GM12865 (cell line): ENCODE results near the gene B3GALNT2.
A peak's percentile ranks its signal among the peaks of the same experiment; 100 is the strongest.

Source experiments
- DNase-seq: peaks from one replicate; pipeline ENCODE4 v3.0.0; 2010; ENCODE audit warnings: low read depth
- H3K4me3 ChIP-seq: 2 replicates; pipeline ENCODE4 v1.5.1; 2011; ENCODE audit warnings: mild to moderate bottlenecking, low read depth, low read length, control low read depth
- CTCF ChIP-seq: IDR thresholded peaks from 2 replicates; pipeline ENCODE4 v1.5.1; 2011; ENCODE audit warnings: low read length, control low read depth, low read depth, inconsistent platforms; ENCODE audit not compliant: insufficient read depth; ENCODE audit errors: missing control alignments

B3GALNT2 gene

GRCh38 chr1:235502601-235503402, 1.4 kb downstream of the B3GALNT2 start:
- peak; percentile 58 for DNase-seq
- no peak for TF ChIP-seq CTCF
- H3K4me3 ChIP-seq: peak overlapping the region; percentile 63

- H3K4me3 ChIP-seq: no peak overlapping the region
- DNase-seq: no peak
- no peak for TF ChIP-seq CTCF
Measured at GRCh38 chr1:235500971-235501540, 3.2 kb downstream of the B3GALNT2 start.

GRCh38 chr1:235495551-235495950, 8.7 kb downstream of the B3GALNT2 start:
- no peak overlapping the region for H3K4me3 ChIP-seq
- no peak for DNase-seq
- no peak for TF ChIP-seq CTCF

GRCh38 chr1:235495030-235495429, 9.2 kb downstream of the B3GALNT2 start:
- no peak for TF ChIP-seq CTCF
- H3K4me3 ChIP-seq: no peak overlapping the region
- no peak for DNase-seq

- H3K4me3 ChIP-seq: no peak overlapping the region
- DNase-seq: no peak
- no peak for TF ChIP-seq CTCF
Measured at GRCh38 chr1:235494531-235494930, 9.7 kb downstream of the B3GALNT2 start.

GRCh38 chr1:235491644-235492043, 12.6 kb downstream of the B3GALNT2 start:
- no peak for DNase-seq
- no peak overlapping the region for H3K4me3 ChIP-seq
- TF ChIP-seq CTCF: no peak

GRCh38 chr1:235486321-235486720, 17.9 kb downstream of the B3GALNT2 start:
- no peak for TF ChIP-seq CTCF
- no peak overlapping the region for H3K4me3 ChIP-seq
- DNase-seq: no peak
